Ectodermal cell (in vitro differentiated cells): ENCODE data around the gene PRSS48.
"Not testable (repeated sequence)": the region's sequence is repeated elsewhere in the genome, so short reads cannot be mapped to it uniquely, and the experiment has no call there.

Experiments
- H3K27ac ChIP-seq: 2 replicates; pipeline ENCODE4 v1.7.0; 2013; ENCODE audit warnings: mild to moderate bottlenecking, low read depth, low read length; ENCODE audit not compliant: insufficient read depth, poor library complexity, severe bottlenecking
- H3K27me3 ChIP-seq: 2 replicates; pipeline ENCODE4 v1.7.0; 2013; ENCODE audit warnings: mild to moderate bottlenecking, low read length; ENCODE audit not compliant: insufficient read depth, control insufficient read depth, poor library complexity, severe bottlenecking
- H3K36me3 ChIP-seq: one replicate; pipeline ENCODE4 v1.7.0; 2013; ENCODE audit warnings: low read length; ENCODE audit not compliant: control insufficient read depth, insufficient read depth
- H3K4me1 ChIP-seq: one replicate; pipeline ENCODE4 v1.7.0; 2013; ENCODE audit warnings: low read length; ENCODE audit not compliant: control insufficient read depth, insufficient read depth
- H3K4me3 ChIP-seq: 2 replicates; pipeline ENCODE4 v1.7.0; 2013; ENCODE audit warnings: low read depth, low read length, control low read depth; ENCODE audit not compliant: insufficient read depth
- H3K9me3 ChIP-seq: 2 replicates; pipeline ENCODE4 v1.7.0; 2013; ENCODE audit warnings: mild to moderate bottlenecking, low read length, moderate library complexity; ENCODE audit not compliant: control insufficient read depth
- WGBS, 2 experiments: methylation state at CpG; one replicate each; pipeline ENCODE4 v1.1.7; 2013; ENCODE audit warnings: missing lambda C conversion rate in 2 of 2; 5-methylcytosine and 5-hydroxymethylcytosine counted together

Gene PRSS48

GRCh38 chr4:151239608-151240007, 37.4 kb upstream of the PRSS48 start:
- WGBS, 2 experiments, result 92 to 100% methylated on average over 1 to 3 of the region's 3 CpGs
- no peak overlapping the region for H3K27ac ChIP-seq
- no peaks in the 10 kb centered on the region for H3K9me3 ChIP-seq
- H3K4me1 ChIP-seq, result no peaks in the 10 kb centered on the region
- H3K4me3 ChIP-seq, result no peak overlapping the region
- H3K27me3 ChIP-seq, result no peaks in the 10 kb centered on the region
- H3K36me3 ChIP-seq, result no peaks in the 10 kb centered on the region

- Histone ChIP-seq H3K36me3 (no peaks in the 10 kb centered on the region), H3K4me3 (no peak overlapping the region), H3K27me3 (no peaks in the 10 kb centered on the region), H3K27ac (no peak overlapping the region), H3K4me1 (no peaks in the 10 kb centered on the region), H3K9me3 (no peaks in the 10 kb centered on the region)
- WGBS, 2 experiments, result 94% methylated on average over 2 of the region's 2 CpGs
These were observed 34.7 kb upstream of the PRSS48 start for GRCh38 chr4:151242305-151242704.

- H3K27ac ChIP-seq, result no peak overlapping the region
- no peaks in the 10 kb centered on the region for H3K27me3 ChIP-seq
- no peak overlapping the region for H3K4me3 ChIP-seq
- H3K36me3 ChIP-seq, result no peaks in the 10 kb centered on the region
- no peaks in the 10 kb centered on the region for H3K9me3 ChIP-seq
- WGBS, 2 experiments, result 91 to 96% methylated on average over 2 of the region's 2 CpGs
- H3K4me1 ChIP-seq, result peaks cover 10% of the 10 kb centered on the region
These were observed 30.2 kb upstream of the PRSS48 start for GRCh38 chr4:151246742-151247141.

- 100% methylated on average over 1 of the region's 2 CpGs; no CpG with 5 or more reads in 1 of the 2 experiments for WGBS, 2 experiments
- Histone ChIP-seq H3K36me3 (no peaks in the 10 kb centered on the region), H3K9me3 (no peaks in the 10 kb centered on the region), H3K4me3 (no peak overlapping the region), H3K27me3 (no peaks in the 10 kb centered on the region), H3K27ac (no peak overlapping the region), H3K4me1 (peaks cover 10% of the 10 kb centered on the region)
These were observed 29.6 kb upstream of the PRSS48 start for GRCh38 chr4:151247395-151247794.

- H3K4me1 ChIP-seq, result peaks cover 10% of the 10 kb centered on the region
- WGBS, 2 experiments, result 97 to 100% methylated on average over 1 to 2 of the region's 2 CpGs
- H3K27ac ChIP-seq, result no peak overlapping the region
- H3K9me3 ChIP-seq, result no peaks in the 10 kb centered on the region
- H3K27me3 ChIP-seq, result no peaks in the 10 kb centered on the region
- H3K4me3 ChIP-seq, result no peak overlapping the region
- no peaks in the 10 kb centered on the region for H3K36me3 ChIP-seq
These were observed 28.4 kb upstream of the PRSS48 start for GRCh38 chr4:151248519-151248918.

GRCh38 chr4:151250706-151251105, 26.3 kb upstream of the PRSS48 start:
- no peaks in the 10 kb centered on the region for H3K27me3 ChIP-seq
- 0 to 3% methylated on average over 5 of the region's 5 CpGs for WGBS, 2 experiments
- H3K4me1 ChIP-seq, result peaks cover 10% of the 10 kb centered on the region
- H3K27ac ChIP-seq, result peak overlapping the region; percentile 17
- no peak overlapping the region for H3K4me3 ChIP-seq
- no peaks in the 10 kb centered on the region for H3K9me3 ChIP-seq
- H3K36me3 ChIP-seq, result no peaks in the 10 kb centered on the region

- no peak overlapping the region for H3K27ac ChIP-seq
- H3K36me3 ChIP-seq, result no peaks in the 10 kb centered on the region
- no peaks in the 10 kb centered on the region for H3K9me3 ChIP-seq
- H3K4me1 ChIP-seq, result peaks cover 10% of the 10 kb centered on the region
- WGBS, 2 experiments, result 43% methylated on average over 2 of the region's 2 CpGs
- no peak overlapping the region for H3K4me3 ChIP-seq
- no peaks in the 10 kb centered on the region for H3K27me3 ChIP-seq
These were observed 25.2 kb upstream of the PRSS48 start for GRCh38 chr4:151251603-151252304.

GRCh38 chr4:151255226-151255625, 21.7 kb upstream of the PRSS48 start:
- H3K4me3 ChIP-seq, H3K27ac ChIP-seq, H3K36me3 ChIP-seq, H3K9me3 ChIP-seq, H3K27me3 ChIP-seq, H3K4me1 ChIP-seq: not testable (repeated sequence)
- 94 to 95% methylated on average over 16 to 18 of the region's 28 CpGs for WGBS, 2 experiments

GRCh38 chr4:151255680-151256079, 21.3 kb upstream of the PRSS48 start:
- H3K27ac ChIP-seq, H3K4me1 ChIP-seq: not testable (repeated sequence)
- 91 to 93% methylated on average over 16 of the region's 17 CpGs for WGBS, 2 experiments

GRCh38 chr4:151256134-151256533, 20.8 kb upstream of the PRSS48 start:
- Histone ChIP-seq H3K4me3 (no peak overlapping the region), H3K4me1 (no peaks in the 10 kb centered on the region), H3K27ac (no peak overlapping the region), H3K27me3 (no peaks in the 10 kb centered on the region), H3K9me3 (no peaks in the 10 kb centered on the region), H3K36me3 (no peaks in the 10 kb centered on the region)
- WGBS, 2 experiments, result 93% methylated on average over 2 of the region's 2 CpGs; no CpG with 5 or more reads in 1 of the 2 experiments

More at GRCh38 chr4:151255680-151256079, 21.3 kb upstream of the PRSS48 start:
- not testable (repeated sequence) for H3K36me3 ChIP-seq, H3K9me3 ChIP-seq, H3K27me3 ChIP-seq, H3K4me3 ChIP-seq
